ENCODE measurements around the gene SNX18. TPM values are rescaled to one million over a fixed set of nuclear protein-coding genes. Genes with fewer than 3 reads are reported as not detected.
"Not testable (repeated sequence)": the region's sequence is repeated elsewhere in the genome, so short reads cannot be mapped to it uniquely, and the experiment has no call there.

SNX18 gene
- polyA plus RNA-seq, 1 donor (not counting 4 experiments of a cell fraction or from before 2014, with no cell fraction given), result 7.4 TPM

DNA sequence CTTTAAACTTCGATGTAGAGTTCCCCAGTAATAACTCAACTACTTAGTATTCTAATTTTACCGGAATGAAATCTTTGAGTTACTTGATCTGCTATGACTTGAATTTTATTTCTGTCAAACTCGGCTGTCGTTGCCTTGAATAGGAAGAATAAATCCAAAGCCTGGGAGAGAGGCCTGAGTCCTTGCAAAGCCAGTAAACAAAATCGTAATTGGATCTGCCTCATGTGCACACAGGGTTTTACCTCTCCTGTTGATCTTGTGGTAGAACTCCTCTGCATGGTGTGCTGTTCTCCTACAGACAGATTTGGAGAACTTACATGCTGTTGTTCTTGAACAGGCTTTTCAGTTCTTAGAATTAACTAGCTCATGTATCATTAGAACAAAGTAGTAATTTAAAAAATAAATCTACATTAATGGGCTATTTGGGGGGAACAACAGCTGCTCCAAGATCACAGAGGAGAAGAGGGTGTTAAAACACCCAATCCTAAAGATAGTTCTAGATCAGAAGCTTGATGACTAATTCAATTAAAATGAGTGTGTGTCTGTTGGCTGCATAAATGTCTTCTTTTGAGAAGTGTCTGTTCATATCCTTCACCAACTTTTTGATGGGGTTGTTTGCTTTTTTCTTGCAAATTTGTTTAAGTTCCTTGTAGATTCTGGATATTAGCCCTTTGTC, 33.2 kb upstream of the SNX18 start:
- no peaks in the 10 kb centered on the region for H3K79me2 ChIP-seq (ENCODE audit: control insufficient read depth, insufficient read depth, low read length)
- H3K4me3 ChIP-seq (ENCODE audit: control insufficient read depth in 2 of 3, extremely low read depth in 1 of 3, insufficient read depth in 2 of 3, low read depth in 1 of 3, low read length in 3 of 3), result no peak overlapping the region
- no peaks in the 10 kb centered on the region for H3K9me3 ChIP-seq (ENCODE audit: control insufficient read depth, low read depth, low read length)
- dilution Hi-C loops (cut with MboI; ENCODE audit: extremely low pct_ligation_motif_present, low sequenced_read_pairs), result no loop called here
- FAIRE-seq, result no peak
- no peak overlapping the region for H3K4me2 ChIP-seq (ENCODE audit: control insufficient read depth, extremely low read depth, insufficient read depth, low read depth, low read length)
- DNase-seq (ENCODE audit: low read depth, low spot score), result no peak
- H3K9me1 ChIP-seq (ENCODE audit: control insufficient read depth, extremely low read depth, insufficient read depth, low read length), result no peaks in the 10 kb centered on the region
- H2AFZ ChIP-seq (ENCODE audit: control insufficient read depth, low read length), result no peak overlapping the region
- no peaks in the 10 kb centered on the region for H4K20me1 ChIP-seq (ENCODE audit: control insufficient read depth, extremely low read depth, insufficient read depth, low read length)
- H3K27me3 ChIP-seq (ENCODE audit: control insufficient read depth, extremely low read depth, insufficient read depth, low read length), result no peaks in the 10 kb centered on the region
- no peak overlapping the region for H3K9ac ChIP-seq (ENCODE audit: control insufficient read depth, extremely low read depth, insufficient read depth, low read length)
- TF ChIP-seq EZH2 (IDR thresholded peaks at IDR 0.05; ENCODE audit: low read length), result no peak
- TF ChIP-seq, protein P1, sequence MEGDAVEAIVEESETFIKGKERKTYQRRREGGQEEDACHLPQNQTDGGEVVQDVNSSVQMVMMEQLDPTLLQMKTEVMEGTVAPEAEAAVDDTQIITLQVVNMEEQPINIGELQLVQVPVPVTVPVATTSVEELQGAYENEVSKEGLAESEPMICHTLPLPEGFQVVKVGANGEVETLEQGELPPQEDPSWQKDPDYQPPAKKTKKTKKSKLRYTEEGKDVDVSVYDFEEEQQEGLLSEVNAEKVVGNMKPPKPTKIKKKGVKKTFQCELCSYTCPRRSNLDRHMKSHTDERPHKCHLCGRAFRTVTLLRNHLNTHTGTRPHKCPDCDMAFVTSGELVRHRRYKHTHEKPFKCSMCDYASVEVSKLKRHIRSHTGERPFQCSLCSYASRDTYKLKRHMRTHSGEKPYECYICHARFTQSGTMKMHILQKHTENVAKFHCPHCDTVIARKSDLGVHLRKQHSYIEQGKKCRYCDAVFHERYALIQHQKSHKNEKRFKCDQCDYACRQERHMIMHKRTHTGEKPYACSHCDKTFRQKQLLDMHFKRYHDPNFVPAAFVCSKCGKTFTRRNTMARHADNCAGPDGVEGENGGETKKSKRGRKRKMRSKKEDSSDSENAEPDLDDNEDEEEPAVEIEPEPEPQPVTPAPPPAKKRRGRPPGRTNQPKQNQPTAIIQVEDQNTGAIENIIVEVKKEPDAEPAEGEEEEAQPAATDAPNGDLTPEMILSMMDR (optimal IDR thresholded peaks at IDR 0.05 in 1 of 3, IDR thresholded peaks at IDR 0.05 in 1 of 3, conservative IDR thresholded peaks at IDR 0.05 in 1 of 3; ENCODE audit: extremely low read depth in 1 of 3, insufficient read depth in 2 of 3, low read length in 3 of 3), result no peak
- H3K36me3 ChIP-seq (ENCODE audit: control insufficient read depth in 2 of 2, extremely low read depth in 1 of 2, insufficient read depth in 2 of 2, low read length in 2 of 2), result no peaks in the 10 kb centered on the region
- H3K27ac ChIP-seq (ENCODE audit: control insufficient read depth, insufficient read depth, low read length), result no peak overlapping the region
- peaks cover 2% of the 10 kb centered on the region for H3K4me1 ChIP-seq (ENCODE audit: control insufficient read depth, extremely low read depth, insufficient read depth, low read length)

- H4K20me1 ChIP-seq (ENCODE audit: control insufficient read depth, extremely low read depth, insufficient read depth, low read length); DNase-seq (ENCODE audit: low read depth, low spot score); H3K9ac ChIP-seq (ENCODE audit: control insufficient read depth, extremely low read depth, insufficient read depth, low read length); H3K9me3 ChIP-seq (ENCODE audit: control insufficient read depth, low read depth, low read length); H3K4me3 ChIP-seq (ENCODE audit: control insufficient read depth in 2 of 3, extremely low read depth in 1 of 3, insufficient read depth in 2 of 3, low read depth in 1 of 3, low read length in 3 of 3); H3K36me3 ChIP-seq (ENCODE audit: control insufficient read depth in 2 of 2, extremely low read depth in 1 of 2, insufficient read depth in 2 of 2, low read length in 2 of 2); H3K4me2 ChIP-seq (ENCODE audit: control insufficient read depth, extremely low read depth, insufficient read depth, low read depth, low read length); H3K9me1 ChIP-seq (ENCODE audit: control insufficient read depth, extremely low read depth, insufficient read depth, low read length); H3K27ac ChIP-seq (ENCODE audit: control insufficient read depth, insufficient read depth, low read length); H3K79me2 ChIP-seq (ENCODE audit: control insufficient read depth, insufficient read depth, low read length); H3K4me1 ChIP-seq (ENCODE audit: control insufficient read depth, extremely low read depth, insufficient read depth, low read length); H2AFZ ChIP-seq (ENCODE audit: control insufficient read depth, low read length); FAIRE-seq; dilution Hi-C loops (cut with MboI; ENCODE audit: extremely low pct_ligation_motif_present, low sequenced_read_pairs); H3K27me3 ChIP-seq (ENCODE audit: control insufficient read depth, extremely low read depth, insufficient read depth, low read length): not testable (repeated sequence)
Observed at GRCh38 chr5:54485659-54486058, 31.9 kb upstream of the SNX18 start.

- H4K20me1 ChIP-seq (ENCODE audit: control insufficient read depth, extremely low read depth, insufficient read depth, low read length); H3K79me2 ChIP-seq (ENCODE audit: control insufficient read depth, insufficient read depth, low read length); H3K9me3 ChIP-seq (ENCODE audit: control insufficient read depth, low read depth, low read length); H3K4me1 ChIP-seq (ENCODE audit: control insufficient read depth, extremely low read depth, insufficient read depth, low read length); dilution Hi-C loops (cut with MboI; ENCODE audit: extremely low pct_ligation_motif_present, low sequenced_read_pairs); H3K9me1 ChIP-seq (ENCODE audit: control insufficient read depth, extremely low read depth, insufficient read depth, low read length); DNase-seq (ENCODE audit: low read depth, low spot score); H2AFZ ChIP-seq (ENCODE audit: control insufficient read depth, low read length); H3K27me3 ChIP-seq (ENCODE audit: control insufficient read depth, extremely low read depth, insufficient read depth, low read length); FAIRE-seq; H3K4me2 ChIP-seq (ENCODE audit: control insufficient read depth, extremely low read depth, insufficient read depth, low read depth, low read length); H3K9ac ChIP-seq (ENCODE audit: control insufficient read depth, extremely low read depth, insufficient read depth, low read length); H3K27ac ChIP-seq (ENCODE audit: control insufficient read depth, insufficient read depth, low read length); H3K36me3 ChIP-seq (ENCODE audit: control insufficient read depth in 2 of 2, extremely low read depth in 1 of 2, insufficient read depth in 2 of 2, low read length in 2 of 2); H3K4me3 ChIP-seq (ENCODE audit: control insufficient read depth in 2 of 3, extremely low read depth in 1 of 3, insufficient read depth in 2 of 3, low read depth in 1 of 3, low read length in 3 of 3): not testable (repeated sequence)
Observed at GRCh38 chr5:54489648-54489979, 27.9 kb upstream of the SNX18 start.

Measured in keratinocyte (primary cell).